Activated CD4-positive, alpha-beta memory T cell treated with anti-CD3 and anti-CD28 coated beads, Interleukin-2, amount 10 ng/mL, durations not matched to agents 7 days and 5 days (primary cell): ENCODE measurements around the gene TGM2. TPM values are rescaled to one million over a fixed set of nuclear protein-coding genes. Genes with fewer than 3 reads are reported as not detected.

ENCODE experiments used
- CTCF ChIA-PET: fragments of 350-600 bp; sonication (Branson Sonifier 250); formaldehyde crosslinking; loops from one replicate; lab custom pipeline; 2021; ENCODE audit warnings: antibody characterized with exemption, inconsistent platforms; lab: Charles Lee
- POLR2A ChIA-PET: fragments of 350-600 bp; sonication (Branson Sonifier 250); formaldehyde crosslinking; loops from one replicate; lab custom pipeline; 2021; ENCODE audit warnings: antibody characterized with exemption; lab: Charles Lee
- DNase-seq: peaks from one replicate; pipeline ENCODE4 v3.0.0-alpha.2; 2020
- H3K27ac Mint-ChIP-seq: one replicate; pipeline ENCODE4 v1.8.0; 2021; ENCODE audit warnings: mild to moderate bottlenecking, mixed read lengths
- H3K27me3 Mint-ChIP-seq: one replicate; pipeline ENCODE4 v1.8.0; 2021; ENCODE audit warnings: mixed read lengths
- H3K36me3 Mint-ChIP-seq: one replicate; pipeline ENCODE4 v1.8.0; 2021; ENCODE audit warnings: low read depth, mixed read lengths
- H3K4me1 Mint-ChIP-seq: one replicate; pipeline ENCODE4 v1.8.0; 2021; ENCODE audit warnings: mixed read lengths
- H3K4me3 Mint-ChIP-seq: one replicate; pipeline ENCODE4 v1.8.0; 2021; ENCODE audit warnings: mild to moderate bottlenecking, mixed read lengths
- H3K9me3 Mint-ChIP-seq: one replicate; pipeline ENCODE4 v1.8.0; 2021; ENCODE audit warnings: mixed read lengths
- total RNA-seq, 2 experiments: library from RNA; stranded (reverse); gene quantifications; one replicate each; pipeline ENCODE4 v1.2.3, GENCODE V29; 2021

TGM2 gene
- total RNA-seq, 2 experiments from 2014 or later = 0.33 to 0.38 TPM

- ChIA-PET POLR2A (no interaction called here), CTCF (interaction anchor here (4.1 kb wide), 1 partner anchor 16 kb away, joined by 21 read pairs; no protein-coding TSS in a partner anchor)
- Mint-ChIP-seq H3K4me1 (no peaks in the 10 kb centered on the region), H3K4me3 (no peak overlapping the region), H3K27ac (no peak overlapping the region), H3K27me3 (peaks cover 29% of the 10 kb centered on the region), H3K36me3 (no peaks in the 10 kb centered on the region), H3K9me3 (no peaks in the 10 kb centered on the region)
- DNase-seq = no peak
These were observed 39.9 kb upstream of the TGM2 start for GRCh38 chr20:38205001-38205400.

GRCh38 chr20:38203981-38204357, 38.9 kb upstream of the TGM2 start:
- peaks cover 26% of the 10 kb centered on the region for H3K27me3 Mint-ChIP-seq
- H3K9me3 Mint-ChIP-seq = no peaks in the 10 kb centered on the region
- CTCF ChIA-PET = no interaction called here

GRCh38 chr20:38203337-38203980, 38.4 kb upstream of the TGM2 start:
- CTCF ChIA-PET = no interaction called here
- H3K4me3 Mint-ChIP-seq = no peak overlapping the region
- no peaks in the 10 kb centered on the region for H3K9me3 Mint-ChIP-seq
- H3K27me3 Mint-ChIP-seq = peaks cover 23% of the 10 kb centered on the region
- no peak overlapping the region for H3K27ac Mint-ChIP-seq
- no peak for DNase-seq
- POLR2A ChIA-PET = no interaction called here
- H3K4me1 Mint-ChIP-seq = no peaks in the 10 kb centered on the region
- no peaks in the 10 kb centered on the region for H3K36me3 Mint-ChIP-seq

More at GRCh38 chr20:38203981-38204357, 38.9 kb upstream of the TGM2 start:
- no peaks in the 10 kb centered on the region for H3K4me1 Mint-ChIP-seq
- no peak overlapping the region for H3K4me3 Mint-ChIP-seq
- no peak overlapping the region for H3K27ac Mint-ChIP-seq
- POLR2A ChIA-PET = no interaction called here
- DNase-seq = no peak
- no peaks in the 10 kb centered on the region for H3K36me3 Mint-ChIP-seq

- CTCF ChIA-PET = no interaction called here
- POLR2A ChIA-PET = interaction anchor here (0.6 kb wide), 1 partner anchor 17 kb away, joined by 3 read pairs; no protein-coding TSS in a partner anchor
- Mint-ChIP-seq H3K9me3 (no peaks in the 10 kb centered on the region), H3K27ac (no peak overlapping the region), H3K4me3 (no peak overlapping the region), H3K27me3 (peaks cover 20% of the 10 kb centered on the region), H3K4me1 (no peaks in the 10 kb centered on the region), H3K36me3 (no peaks in the 10 kb centered on the region)
- no peak for DNase-seq
These were observed 37.9 kb upstream of the TGM2 start for GRCh38 chr20:38202982-38203293.

GRCh38 chr20:38202153-38202981, 37.3 kb upstream of the TGM2 start:
- H3K9me3 Mint-ChIP-seq = no peaks in the 10 kb centered on the region
- CTCF ChIA-PET = no interaction called here

GRCh38 chr20:38201356-38201755, 36.3 kb upstream of the TGM2 start:
- Mint-ChIP-seq H3K27me3 (peaks cover 21% of the 10 kb centered on the region), H3K27ac (no peak overlapping the region), H3K9me3 (no peaks in the 10 kb centered on the region), H3K4me1 (no peaks in the 10 kb centered on the region), H3K36me3 (no peaks in the 10 kb centered on the region), H3K4me3 (no peak overlapping the region)
- ChIA-PET CTCF (no interaction called here), POLR2A (no interaction called here)
- DNase-seq = no peak

More at GRCh38 chr20:38202153-38202981, 37.3 kb upstream of the TGM2 start:
- H3K36me3 Mint-ChIP-seq = no peaks in the 10 kb centered on the region
- no peak overlapping the region for H3K4me3 Mint-ChIP-seq
- H3K27ac Mint-ChIP-seq = no peak overlapping the region
- peaks cover 20% of the 10 kb centered on the region for H3K27me3 Mint-ChIP-seq
- H3K4me1 Mint-ChIP-seq = no peaks in the 10 kb centered on the region
- POLR2A ChIA-PET = interaction anchor here (0.6 kb wide), 1 partner anchor 18 kb away, joined by 3 read pairs; no protein-coding TSS in a partner anchor
- DNase-seq = no peak

- POLR2A ChIA-PET = no interaction called here
These were observed 35.6 kb upstream of the TGM2 start for GRCh38 chr20:38200646-38201045.

GRCh38 chr20:38199501-38200390, 34.7 kb upstream of the TGM2 start:
- H3K27me3 Mint-ChIP-seq = peaks cover 19% of the 10 kb centered on the region
- H3K4me3 Mint-ChIP-seq = no peak overlapping the region
- ChIA-PET CTCF (no interaction called here), POLR2A (no interaction called here)
- no peaks in the 10 kb centered on the region for H3K9me3 Mint-ChIP-seq
- no peak for DNase-seq
- H3K36me3 Mint-ChIP-seq = no peaks in the 10 kb centered on the region
- H3K27ac Mint-ChIP-seq = no peak overlapping the region
- no peaks in the 10 kb centered on the region for H3K4me1 Mint-ChIP-seq

More at GRCh38 chr20:38200646-38201045, 35.6 kb upstream of the TGM2 start:
- no peak for DNase-seq
- Mint-ChIP-seq H3K27ac (no peak overlapping the region), H3K27me3 (peaks cover 21% of the 10 kb centered on the region), H3K4me1 (no peaks in the 10 kb centered on the region), H3K36me3 (no peaks in the 10 kb centered on the region), H3K9me3 (no peaks in the 10 kb centered on the region), H3K4me3 (no peak overlapping the region)
- CTCF ChIA-PET = no interaction called here

GRCh38 chr20:38198238-38198861, 33.3 kb upstream of the TGM2 start:
- no peaks in the 10 kb centered on the region for H3K4me1 Mint-ChIP-seq
- no peak for DNase-seq
- CTCF ChIA-PET = interaction anchor here (0.7 to 4.2 kb wide), 2 partner anchors 21 to 23 kb away, joined by 6 to 15 read pairs; no protein-coding TSS in a partner anchor
- no peak overlapping the region for H3K4me3 Mint-ChIP-seq
- no peaks in the 10 kb centered on the region for H3K36me3 Mint-ChIP-seq
- H3K27me3 Mint-ChIP-seq = peaks cover 10% of the 10 kb centered on the region
- H3K9me3 Mint-ChIP-seq = peaks cover 5% of the 10 kb centered on the region
- POLR2A ChIA-PET = no interaction called here
- no peak overlapping the region for H3K27ac Mint-ChIP-seq

GRCh38 chr20:38197619-38198018, 32.5 kb upstream of the TGM2 start:
- peaks cover 4% of the 10 kb centered on the region for H3K27me3 Mint-ChIP-seq
- H3K9me3 Mint-ChIP-seq = peaks cover 5% of the 10 kb centered on the region
- H3K4me3 Mint-ChIP-seq = no peak overlapping the region
- no peaks in the 10 kb centered on the region for H3K4me1 Mint-ChIP-seq
- CTCF ChIA-PET = interaction anchor here (4.2 kb wide), 1 partner anchor 24 kb away, joined by 15 read pairs; no protein-coding TSS in a partner anchor
- H3K27ac Mint-ChIP-seq = no peak overlapping the region
- no peak for DNase-seq
- POLR2A ChIA-PET = no interaction called here
- no peaks in the 10 kb centered on the region for H3K36me3 Mint-ChIP-seq

GRCh38 chr20:38197217-38197616, 32.1 kb upstream of the TGM2 start:
- Mint-ChIP-seq H3K27me3 (peaks cover 4% of the 10 kb centered on the region), H3K4me3 (no peak overlapping the region), H3K36me3 (no peaks in the 10 kb centered on the region), H3K27ac (no peak overlapping the region), H3K4me1 (no peaks in the 10 kb centered on the region), H3K9me3 (peaks cover 5% of the 10 kb centered on the region)
- POLR2A ChIA-PET = no interaction called here
- CTCF ChIA-PET = interaction anchor here (4.2 kb wide), 1 partner anchor 24 kb away, joined by 15 read pairs; no protein-coding TSS in a partner anchor
- DNase-seq = no peak

GRCh38 chr20:38196592-38196991, 31.5 kb upstream of the TGM2 start:
- POLR2A ChIA-PET = no interaction called here
- DNase-seq = no peak
- Mint-ChIP-seq H3K4me1 (no peaks in the 10 kb centered on the region), H3K27me3 (peaks cover 4% of the 10 kb centered on the region), H3K36me3 (no peaks in the 10 kb centered on the region), H3K27ac (no peak overlapping the region), H3K9me3 (peaks cover 5% of the 10 kb centered on the region), H3K4me3 (no peak overlapping the region)
- CTCF ChIA-PET = interaction anchor here (4.2 kb wide), 1 partner anchor 25 kb away, joined by 15 read pairs; no protein-coding TSS in a partner anchor
